ENCODE results near the gene VIPR2.
"Not testable (repeated sequence)": the region's sequence is repeated elsewhere in the genome, so short reads cannot be mapped to it uniquely, and the experiment has no call there.

DNA sequence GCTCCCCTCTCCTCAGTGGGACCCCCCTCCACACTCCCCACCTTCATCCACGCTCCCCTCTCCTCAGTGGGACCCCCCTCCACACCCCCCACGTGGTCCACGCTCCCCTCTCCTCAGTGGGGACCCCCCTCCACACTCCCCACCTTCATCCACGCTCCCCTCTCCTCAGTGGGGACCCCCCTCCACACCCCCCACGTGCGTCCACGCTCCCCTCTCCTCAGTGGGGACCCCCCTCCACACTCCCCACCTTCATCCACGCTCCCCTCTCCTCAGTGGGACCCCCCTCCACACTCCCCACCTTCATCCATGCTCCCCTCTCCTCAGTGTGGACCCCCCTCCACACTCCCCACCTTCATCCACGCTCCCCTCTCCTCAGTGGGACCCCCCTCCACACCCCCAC is 146.4 kb downstream of the VIPR2 start:
- TF ChIP-seq, protein P1, sequence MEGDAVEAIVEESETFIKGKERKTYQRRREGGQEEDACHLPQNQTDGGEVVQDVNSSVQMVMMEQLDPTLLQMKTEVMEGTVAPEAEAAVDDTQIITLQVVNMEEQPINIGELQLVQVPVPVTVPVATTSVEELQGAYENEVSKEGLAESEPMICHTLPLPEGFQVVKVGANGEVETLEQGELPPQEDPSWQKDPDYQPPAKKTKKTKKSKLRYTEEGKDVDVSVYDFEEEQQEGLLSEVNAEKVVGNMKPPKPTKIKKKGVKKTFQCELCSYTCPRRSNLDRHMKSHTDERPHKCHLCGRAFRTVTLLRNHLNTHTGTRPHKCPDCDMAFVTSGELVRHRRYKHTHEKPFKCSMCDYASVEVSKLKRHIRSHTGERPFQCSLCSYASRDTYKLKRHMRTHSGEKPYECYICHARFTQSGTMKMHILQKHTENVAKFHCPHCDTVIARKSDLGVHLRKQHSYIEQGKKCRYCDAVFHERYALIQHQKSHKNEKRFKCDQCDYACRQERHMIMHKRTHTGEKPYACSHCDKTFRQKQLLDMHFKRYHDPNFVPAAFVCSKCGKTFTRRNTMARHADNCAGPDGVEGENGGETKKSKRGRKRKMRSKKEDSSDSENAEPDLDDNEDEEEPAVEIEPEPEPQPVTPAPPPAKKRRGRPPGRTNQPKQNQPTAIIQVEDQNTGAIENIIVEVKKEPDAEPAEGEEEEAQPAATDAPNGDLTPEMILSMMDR (IDR thresholded peaks at IDR 0.05): not testable (repeated sequence)
- not testable (repeated sequence) for TF ChIP-seq POLR2A (IDR thresholded peaks at IDR 0.05)
